ENCODE measurements around the gene ATXN7L3. TPM values are rescaled to one million over a fixed set of nuclear protein-coding genes. Genes with fewer than 3 reads are reported as not detected.
A peak's percentile ranks its signal among the peaks of the same experiment; 100 is the strongest.

Gene ATXN7L3
- total and polyA plus RNA-seq, 10 of the 15 experiments (the other 5 are each of a cell fraction or from before 2014, with no cell fraction given) = 0.71 to 78.7 (median 32.7) TPM

GRCh38 chr17:44221862-44222111 lies 22.1 kb upstream of the ATXN7L3 start:
- POLR2A ChIA-PET = interaction anchor here (0.6 to 2.1 kb wide), 15 partner anchors 12 to 150 kb away, joined by 3 to 26 read pairs (median 5); partner anchors contain the start of genes GRN, SLC25A39 and TMUB2
- SMC1A ChIA-PET (ENCODE audit: uncharacterized antibody, unreplicated experiment) = interaction anchor here (0.8 to 1.9 kb wide), 8 partner anchors 9 to 124 kb away, joined by 3 to 8 read pairs (median 4); partner anchors contain the start of gene GRN
- TF ChIP-seq SP1 (IDR thresholded peaks at IDR 0.05; ENCODE audit: low read depth, low read length) (no peak), RELB (IDR thresholded peaks at IDR 0.05; ENCODE audit: low read depth) (0 out of 2 replicates have a peak, but pooled peaks have one; percentile 15), CHD2 (IDR thresholded peaks at IDR 0.05; ENCODE audit: borderline replicate concordance, low read depth, low read length) (no peak), POLR2A (IDR thresholded peaks at IDR 0.05; ENCODE audit: low read depth, low read length) (no peak), CBFB (IDR thresholded peaks at IDR 0.05; ENCODE audit: low read depth) (no peak), IRF4 (IDR thresholded peaks at IDR 0.05; ENCODE audit: low read depth, low read length) (no peak), SMARCA5 (IDR thresholded peaks at IDR 0.05) (0 out of 2 replicates have a peak, but pooled peaks have one; percentile 7), SPI1 (IDR thresholded peaks at IDR 0.05; ENCODE audit: borderline replicate concordance, insufficient read depth, low read depth, low read length) (no peak), RUNX3 (IDR thresholded peaks at IDR 0.05; ENCODE audit: low read length) (0 out of 2 replicates have a peak, but pooled peaks have one; percentile 0), MLLT1 (IDR thresholded peaks at IDR 0.05) (0 out of 2 replicates have a peak, but pooled peaks have one; percentile 2), WRNIP1 (IDR thresholded peaks at IDR 0.05; ENCODE audit: borderline replicate concordance, low read depth, low read length) (no peak)
- H3K9me3 ChIP-seq (replicated peaks; ENCODE audit: control insufficient read depth, insufficient read depth, low read length) = no peaks in the 10 kb centered on the region
- H3K79me2 ChIP-seq (ENCODE audit: control insufficient read depth, insufficient read depth, low read length) = peaks cover 50% of the 10 kb centered on the region
- RAD21 ChIA-PET (ENCODE audit: unreplicated experiment) = interaction anchor here (0.6 to 2.8 kb wide), 16 partner anchors 9 to 124 kb away, joined by 3 to 16 read pairs (median 4); partner anchors contain the start of genes GRN, SLC25A39 and TMUB2
- H3K36me3 ChIP-seq (ENCODE audit: control insufficient read depth in 2 of 2, insufficient read depth in 2 of 2, low read length in 1 of 2) = no peaks in the 10 kb centered on the region
- WGBS (ENCODE audit: insufficient coverage, insufficient replicate concordance, low lambda C conversion rate, missing lambda C conversion rate) = 0% methylated on average over 14 of the region's 17 CpGs
- no peaks in the 10 kb centered on the region for H3K27me3 ChIP-seq (replicated peaks in 1 of 2; ENCODE audit: control insufficient read depth in 2 of 2, insufficient read depth in 2 of 2, low read length in 1 of 2)
- H2AFZ ChIP-seq (ENCODE audit: control insufficient read depth, low read depth, low read length) = peak overlapping the region; percentile 72
- in situ Hi-C loops (cut with MboI) (loop anchor here (25.0 kb wide), 1 partner anchor 291 kb away; the partner anchor contains the start of gene GPATCH8), intact Hi-C loops (cut with micrococcal nuclease; ENCODE audit: unreplicated experiment) (loop anchor here (2.0 kb wide), 1 partner anchor 23 kb away; no protein-coding TSS in a partner anchor)
- peak overlapping the region; percentile 98 for H3K4me3 ChIP-seq
- CTCF ChIA-PET = interaction anchor here (0.6 to 2.9 kb wide), 16 partner anchors 9 to 177 kb away, joined by 3 to 19 read pairs (median 6); partner anchors contain the start of genes GRN and TMUB2
- DNase-seq (ENCODE audit: low read depth, low spot score) = no peak
- H3K4me2 ChIP-seq (ENCODE audit: control insufficient read depth, insufficient read depth) = peak overlapping the region; percentile 93
- peaks cover 4% of the 10 kb centered on the region for H3K4me1 ChIP-seq (ENCODE audit: control insufficient read depth, insufficient read depth, low read length)
- H3K27ac ChIP-seq (ENCODE audit: control insufficient read depth, insufficient read depth) = peak overlapping the region; percentile 89
- FAIRE-seq = no peak
- TSS peak; percentile 68 for BruUV-seq (replicated peaks)
- H3K9ac ChIP-seq (ENCODE audit: control insufficient read depth, insufficient read depth, low read length) = peak overlapping the region; percentile 88
- H4K20me1 ChIP-seq (ENCODE audit: control insufficient read depth, insufficient read depth) = no peaks in the 10 kb centered on the region
- ATAC-seq = no peak
